K562 (cell line): ENCODE data around the gene STMN3. TPM values are rescaled to one million over a fixed set of nuclear protein-coding genes. Genes with fewer than 3 reads are reported as not detected.
A peak's percentile ranks its signal among the peaks of the same experiment; 100 is the strongest.

Experiments used
- ATAC-seq: fragments of 200-7000 bp; cut with Tn5 transposase; 3 replicates; pipeline ENCODE4 v1.9.1; 2020; ENCODE audit warnings: moderate library complexity
- BruUV-seq: library from RNA; stranded (reverse); fragments of 400-500 nt; replicated peaks from 2 replicates; lab custom pipeline; 2021; lab: Mats Ljungman, UMichigan
- CTCF ChIA-PET: fragments of 300-600 bp; formaldehyde crosslinking; extraction: SDS; loops from one replicate; lab custom pipeline; 2021; ENCODE audit warnings: low intra/inter-chr PET ratio; lab: Yijun Ruan, JAX
- POLR2A ChIA-PET: fragments of 300-600, 350-650 bp; sonication (Branson Sonifier 250); formaldehyde crosslinking; extraction: SDS; loops from one replicate; lab custom pipeline; 2021; ENCODE audit warnings: antibody characterized with exemption, inconsistent platforms; lab: Yijun Ruan, JAX
- DNase-seq, 4 experiments: peaks; one replicate each; pipeline versions ENCODE4 v3.0.0 to v3.0.0-alpha.2; 2011 to 2018; ENCODE audit warnings: low spot score in 3 of 4, mixed read lengths in 3 of 4; ENCODE audit errors: extremely low read depth in 1 of 4
- FAIRE-seq: peaks from 2 replicates; lab custom pipeline; 2011; peaks lifted over from hg19 to GRCh38; lab: Jason Lieb, UNC
- H2AFZ ChIP-seq: 2 replicates; pipeline ENCODE4 v1.6.0; 2011; ENCODE audit warnings: low read depth, low read length, control low read depth, inconsistent platforms
- H3K27ac ChIP-seq: fragments of 200-600 bp; 3 replicates; pipeline ENCODE4 v1.8.0; 2011; ENCODE audit warnings: low read depth, mild to moderate bottlenecking, control low read depth, inconsistent platforms, low read length, moderate library complexity, mixed read lengths; ENCODE audit errors: extremely low read depth
- H3K27me3 ChIP-seq, 2 experiments: fragments of 300-600 bp in 1 of 2; 2 replicates in 1 of 2; 3 replicates in 1 of 2; pipeline versions ENCODE4 v1.6.0 to v1.8.0; 2011; ENCODE audit warnings: inconsistent platforms in 2 of 2, low read length in 2 of 2, mild to moderate bottlenecking in 1 of 2, mixed read lengths in 1 of 2, moderate library complexity in 1 of 2; ENCODE audit not compliant: control insufficient read depth in 2 of 2, insufficient read depth in 2 of 2
- H3K36me3 ChIP-seq: fragments of 300-600 bp; 3 replicates; pipeline ENCODE4 v1.8.0; 2011; ENCODE audit warnings: mild to moderate bottlenecking, low read length, inconsistent platforms; ENCODE audit not compliant: control insufficient read depth, insufficient read depth
- H3K4me1 ChIP-seq, 2 experiments: fragments of 200-600 bp in 1 of 2; replicated peaks in 1 of 2; 2 replicates in 1 of 2; 3 replicates in 1 of 2; pipeline versions ENCODE4 v1.5.1 to v1.8.0; 2011; ENCODE audit warnings: inconsistent platforms in 2 of 2, low read length in 2 of 2, mild to moderate bottlenecking in 1 of 2, mixed read lengths in 1 of 2, moderate library complexity in 1 of 2; ENCODE audit not compliant: control insufficient read depth in 2 of 2, insufficient read depth in 2 of 2
- H3K4me2 ChIP-seq: 2 replicates; pipeline ENCODE4 v1.6.1; 2011; ENCODE audit warnings: low read length, control low read depth, inconsistent platforms, mixed read lengths; ENCODE audit not compliant: insufficient read depth
- H3K4me3 ChIP-seq: fragments of 200-600 bp; sonication (generic), shearing (Covaris generic); 2 replicates; pipeline ENCODE4 v1.5.1; 2016; ENCODE audit warnings: control low read depth, inconsistent platforms
- H3K79me2 ChIP-seq: fragments of 200-600 bp; 3 replicates; pipeline ENCODE4 v1.8.0; 2011; ENCODE audit warnings: low read length, inconsistent platforms; ENCODE audit not compliant: control insufficient read depth, insufficient read depth
- H3K9ac ChIP-seq, 2 experiments: 2 replicates each; pipeline versions ENCODE4 v1.6.0 to v1.6.1; 2011; ENCODE audit warnings: low read depth in 2 of 2, low read length in 2 of 2, control low read depth in 1 of 2, inconsistent platforms in 1 of 2, mild to moderate bottlenecking in 1 of 2, mixed read lengths in 1 of 2; ENCODE audit not compliant: insufficient read depth in 1 of 2
- H3K9me1 ChIP-seq: one replicate; pipeline ENCODE4 v1.6.0; 2011; ENCODE audit warnings: inconsistent platforms, mild to moderate bottlenecking, low read length, moderate library complexity; ENCODE audit not compliant: control insufficient read depth, insufficient read depth
- H3K9me3 ChIP-seq: replicated peaks from 2 replicates; pipeline ENCODE4 v1.5.1; 2011; ENCODE audit warnings: low read depth, low read length, inconsistent platforms; ENCODE audit not compliant: control insufficient read depth, insufficient read depth
- H4K20me1 ChIP-seq: replicated peaks from 2 replicates; pipeline ENCODE4 v1.6.1; 2011; ENCODE audit warnings: low read length, inconsistent platforms, mixed read lengths; ENCODE audit not compliant: control insufficient read depth, insufficient read depth
- BRCA1 ChIP-seq, 2 experiments: fragments of 450-650 bp in 1 of 2; sonication (generic) in 1 of 2; formaldehyde crosslinking in 1 of 2; IDR thresholded peaks; 2 replicates each; pipeline versions ENCODE4 v1.5.0 to v1.6.1; 2017 to 2020; ENCODE audit warnings: mild to moderate bottlenecking in 1 of 2, missing genetic modification reagents in 1 of 2
- MTA2 ChIP-seq: fragments of 450-650 bp; IDR thresholded peaks from 2 replicates; pipeline ENCODE4 v1.6.1; 2016; ENCODE audit warnings: low read depth
- NR4A1 ChIP-seq, 2 experiments: fragments of 250-450 bp in 1 of 2; fragments of 450-650 bp in 1 of 2; sonication (Bioruptor Pico) in 1 of 2; IDR thresholded peaks; 2 replicates each; pipeline versions ENCODE4 v1.4.0 to v1.6.1; 2016 to 2020; ENCODE audit warnings: mild to moderate bottlenecking in 2 of 2, missing compliant biosample characterization in 1 of 2, missing genetic modification characterization in 1 of 2, moderate library complexity in 1 of 2
- PHF8 ChIP-seq: fragments of 200-600 bp; sonication (generic); IDR thresholded peaks from 2 replicates; pipeline ENCODE4 v1.6.1; 2012; ENCODE audit warnings: mixed run types, mild to moderate bottlenecking, inconsistent platforms, low read length, moderate library complexity, borderline replicate concordance
- POLR2A ChIP-seq: fragments of 450-650 bp; conservative IDR thresholded peaks from 2 replicates; pipeline ENCODE4 v1.6.1; 2016
- POLR2G ChIP-seq: fragments of 200-400 bp; formaldehyde crosslinking; IDR thresholded peaks from 2 replicates; pipeline ENCODE4 v1.6.1; 2017; ENCODE audit warnings: low read depth, mild to moderate bottlenecking, antibody characterized with exemption, low read length, moderate library complexity
- PPARD ChIP-seq: fragments of 250-450 bp; sonication (Bioruptor Pico); IDR thresholded peaks from 2 replicates; pipeline ENCODE4 v1.8.0; 2022; ENCODE audit warnings: inconsistent platforms, mild to moderate bottlenecking, moderate library complexity
- PTBP1 ChIP-seq: fragments of 200-400 bp; formaldehyde crosslinking; IDR thresholded peaks from 2 replicates; pipeline ENCODE4 v1.6.1; 2017; ENCODE audit warnings: low read depth, low read length
- RBFOX2 ChIP-seq: fragments of 200-400 bp; formaldehyde crosslinking; IDR thresholded peaks from 2 replicates; pipeline ENCODE4 v1.6.1; 2017; ENCODE audit warnings: low read depth, mild to moderate bottlenecking, low read length, moderate library complexity
- RFX5 ChIP-seq: IDR thresholded peaks from 2 replicates; pipeline ENCODE4 v1.6.1; 2011; ENCODE audit warnings: low read depth, mild to moderate bottlenecking, improper control_type of control experiment, low read length
- WGBS: fragments of 100-300 bp; shearing (Covaris generic); methylation state at CpG from one replicate; pipeline ENCODE4 v1.1.6; 2016; ENCODE audit warnings: low coverage, mixed read lengths; ENCODE audit not compliant: insufficient coverage; ENCODE audit errors: missing lambda C conversion rate; 5-methylcytosine and 5-hydroxymethylcytosine counted together
- in situ Hi-C: fragments of 300-500 bp; cut with MboI; formaldehyde crosslinking; loops from 4 replicates; pipeline ENCODE4 v1.15.0; 2018; ENCODE audit warnings: inconsistent platforms, mixed read lengths
- intact Hi-C: fragments of 100-400 bp; cut with micrococcal nuclease; formaldehyde crosslinking; loops from 2 replicates; pipeline ENCODE4 v1.14.2; 2022
- polyA plus RNA-seq, 8 experiments: library from polyadenylated mRNA; depleted of rRNA in 4 of 8; stranded (reverse) in 5 of 8; unstranded in 3 of 8; fragments of >200 nt; fragmentation: Nextera tagmentation in 2 of 8; fragmentation: Illumina TruSeq in 1 of 8; extraction: Ambion mirVana in 2 of 8; extraction: Trizol in 1 of 8; gene quantifications; 2 replicates each; pipeline versions ENCODE4 v1.2.1 to v1.2.3, GENCODE V29; 2011 to 2014; ENCODE audit warnings: inconsistent platforms in 1 of 8, missing spikeins in 1 of 8
- total RNA-seq, 7 experiments: library from RNA; depleted of rRNA in 6 of 7; stranded (reverse); fragments of >200 nt in 6 of 7; fragmentation: Illumina TruSeq in 2 of 7; extraction: Trizol in 2 of 7; gene quantifications; 2 replicates each; pipeline versions ENCODE4 v1.2.1 to v1.2.3, GENCODE V29; 2011 to 2021; ENCODE audit warnings: low replicate concordance in 1 of 7
- TF ChIP-seq, protein P1 (sequence below): fragments of 450-650 bp; IDR thresholded peaks from 2 replicates; pipeline ENCODE4 v1.7.0; 2016; ENCODE audit warnings: borderline replicate concordance
- TF ChIP-seq, protein P2 (sequence below): fragments of 150-350 bp; IDR thresholded peaks from 2 replicates; pipeline ENCODE4 v1.6.1; 2014; ENCODE audit warnings: low read depth, mild to moderate bottlenecking, low read length, borderline replicate concordance
- TF ChIP-seq, protein P3 (sequence below): fragments of 250-450 bp; sonication (Bioruptor Pico); IDR thresholded peaks from 2 replicates; pipeline ENCODE4 v1.5.0; 2021; ENCODE audit warnings: mild to moderate bottlenecking, borderline replicate concordance

The STMN3 gene
- total and polyA plus RNA-seq, 9 of the 15 experiments (the other 6 are each of a cell fraction or from before 2014, with no cell fraction given), result 0.70 to 65.6 (median 29.4) TPM

DNA sequence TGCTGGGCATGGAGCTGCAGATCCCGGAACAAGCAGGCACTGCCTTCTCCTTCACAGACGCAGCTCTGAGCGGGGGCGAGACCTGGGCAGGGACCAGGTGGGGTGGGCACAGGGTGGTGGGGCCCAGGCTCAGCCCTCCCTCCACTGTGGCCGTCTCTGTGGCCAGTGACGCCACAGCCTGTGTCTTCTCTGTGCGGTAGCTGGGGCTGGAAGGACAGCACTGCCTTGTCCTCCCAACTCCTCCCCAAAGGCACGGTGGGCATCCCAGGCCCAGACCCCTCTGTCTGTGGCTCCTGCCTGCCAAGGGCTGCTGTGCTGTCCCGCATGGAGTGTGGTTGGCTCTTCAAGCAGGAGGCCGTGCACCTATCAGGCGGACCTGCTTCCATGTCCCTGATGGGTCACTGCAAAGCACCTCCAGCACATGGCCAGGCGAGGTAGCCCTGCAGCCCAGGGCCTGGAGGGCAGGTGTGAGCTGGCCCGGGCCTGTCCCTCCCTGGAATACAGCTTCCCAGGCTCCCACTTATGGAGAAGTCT lies 28.5 kb upstream of the STMN3 start:
- Histone ChIP-seq H3K4me3 (no peak overlapping the region), H3K79me2 (no peaks in the 10 kb centered on the region), H4K20me1 (no peaks in the 10 kb centered on the region), H3K36me3 (peaks cover 64% of the 10 kb centered on the region; the same call in 2 of the 3 replicates), H3K9ac (peak overlapping the region in 1 of 2 experiments; percentile 53; a peak in 1 of 4 replicates), H3K4me2 (no peak overlapping the region), H3K4me1 (peaks cover 4 to 47% of the 10 kb centered on the region in 2 experiments), H3K9me3 (no peaks in the 10 kb centered on the region), H3K9me1 (no peaks in the 10 kb centered on the region), H2AFZ (no peak overlapping the region), H3K27me3 (no peaks in the 10 kb centered on the region), H3K27ac (no peak overlapping the region)
- in situ Hi-C loops (no loop called here), intact Hi-C loops (no loop called here)
- no TSS peak for BruUV-seq
- POLR2A ChIA-PET, result interaction anchor here (0.7 to 2.1 kb wide), 4 partner anchors 10 to 54 kb away, joined by 3 to 7 read pairs (median 5); partner anchors contain the start of gene RTEL1
- FAIRE-seq (no peak), DNase-seq (no peak), ATAC-seq (no peak)
- CTCF ChIA-PET, result no interaction called here
- 86% methylated on average over 9 of the region's 13 CpGs for WGBS
- TF ChIP-seq POLR2G (peak; percentile 58; the same call in 1 of the 2 replicates), PTBP1 (no peak), MTA2 (no peak), PHF8 (no peak), RFX5 (no peak), BRCA1 (IDR thresholded peaks at IDR 0.05) (no peak), BRCA1 (CRISPR knock-in tag; IDR thresholded peaks at IDR 0.05) (no peak), RBFOX2 (peak; percentile 32; the same call in 1 of the 2 replicates), POLR2A (peak; percentile 40; the same call in 1 of the 2 replicates), PPARD (no peak), NR4A1 (CRISPR knock-in tag; IDR thresholded peaks at IDR 0.05) (no peak), NR4A1 (tag; IDR thresholded peaks at IDR 0.05) (no peak)
- TF ChIP-seq, protein P1, sequence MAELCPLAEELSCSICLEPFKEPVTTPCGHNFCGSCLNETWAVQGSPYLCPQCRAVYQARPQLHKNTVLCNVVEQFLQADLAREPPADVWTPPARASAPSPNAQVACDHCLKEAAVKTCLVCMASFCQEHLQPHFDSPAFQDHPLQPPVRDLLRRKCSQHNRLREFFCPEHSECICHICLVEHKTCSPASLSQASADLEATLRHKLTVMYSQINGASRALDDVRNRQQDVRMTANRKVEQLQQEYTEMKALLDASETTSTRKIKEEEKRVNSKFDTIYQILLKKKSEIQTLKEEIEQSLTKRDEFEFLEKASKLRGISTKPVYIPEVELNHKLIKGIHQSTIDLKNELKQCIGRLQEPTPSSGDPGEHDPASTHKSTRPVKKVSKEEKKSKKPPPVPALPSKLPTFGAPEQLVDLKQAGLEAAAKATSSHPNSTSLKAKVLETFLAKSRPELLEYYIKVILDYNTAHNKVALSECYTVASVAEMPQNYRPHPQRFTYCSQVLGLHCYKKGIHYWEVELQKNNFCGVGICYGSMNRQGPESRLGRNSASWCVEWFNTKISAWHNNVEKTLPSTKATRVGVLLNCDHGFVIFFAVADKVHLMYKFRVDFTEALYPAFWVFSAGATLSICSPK, result no peak
- TF ChIP-seq, protein P2, sequence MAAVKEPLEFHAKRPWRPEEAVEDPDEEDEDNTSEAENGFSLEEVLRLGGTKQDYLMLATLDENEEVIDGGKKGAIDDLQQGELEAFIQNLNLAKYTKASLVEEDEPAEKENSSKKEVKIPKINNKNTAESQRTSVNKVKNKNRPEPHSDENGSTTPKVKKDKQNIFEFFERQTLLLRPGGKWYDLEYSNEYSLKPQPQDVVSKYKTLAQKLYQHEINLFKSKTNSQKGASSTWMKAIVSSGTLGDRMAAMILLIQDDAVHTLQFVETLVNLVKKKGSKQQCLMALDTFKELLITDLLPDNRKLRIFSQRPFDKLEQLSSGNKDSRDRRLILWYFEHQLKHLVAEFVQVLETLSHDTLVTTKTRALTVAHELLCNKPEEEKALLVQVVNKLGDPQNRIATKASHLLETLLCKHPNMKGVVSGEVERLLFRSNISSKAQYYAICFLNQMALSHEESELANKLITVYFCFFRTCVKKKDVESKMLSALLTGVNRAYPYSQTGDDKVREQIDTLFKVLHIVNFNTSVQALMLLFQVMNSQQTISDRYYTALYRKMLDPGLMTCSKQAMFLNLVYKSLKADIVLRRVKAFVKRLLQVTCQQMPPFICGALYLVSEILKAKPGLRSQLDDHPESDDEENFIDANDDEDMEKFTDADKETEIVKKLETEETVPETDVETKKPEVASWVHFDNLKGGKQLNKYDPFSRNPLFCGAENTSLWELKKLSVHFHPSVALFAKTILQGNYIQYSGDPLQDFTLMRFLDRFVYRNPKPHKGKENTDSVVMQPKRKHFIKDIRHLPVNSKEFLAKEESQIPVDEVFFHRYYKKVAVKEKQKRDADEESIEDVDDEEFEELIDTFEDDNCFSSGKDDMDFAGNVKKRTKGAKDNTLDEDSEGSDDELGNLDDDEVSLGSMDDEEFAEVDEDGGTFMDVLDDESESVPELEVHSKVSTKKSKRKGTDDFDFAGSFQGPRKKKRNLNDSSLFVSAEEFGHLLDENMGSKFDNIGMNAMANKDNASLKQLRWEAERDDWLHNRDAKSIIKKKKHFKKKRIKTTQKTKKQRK, result no peak
- TF ChIP-seq, protein P3, sequence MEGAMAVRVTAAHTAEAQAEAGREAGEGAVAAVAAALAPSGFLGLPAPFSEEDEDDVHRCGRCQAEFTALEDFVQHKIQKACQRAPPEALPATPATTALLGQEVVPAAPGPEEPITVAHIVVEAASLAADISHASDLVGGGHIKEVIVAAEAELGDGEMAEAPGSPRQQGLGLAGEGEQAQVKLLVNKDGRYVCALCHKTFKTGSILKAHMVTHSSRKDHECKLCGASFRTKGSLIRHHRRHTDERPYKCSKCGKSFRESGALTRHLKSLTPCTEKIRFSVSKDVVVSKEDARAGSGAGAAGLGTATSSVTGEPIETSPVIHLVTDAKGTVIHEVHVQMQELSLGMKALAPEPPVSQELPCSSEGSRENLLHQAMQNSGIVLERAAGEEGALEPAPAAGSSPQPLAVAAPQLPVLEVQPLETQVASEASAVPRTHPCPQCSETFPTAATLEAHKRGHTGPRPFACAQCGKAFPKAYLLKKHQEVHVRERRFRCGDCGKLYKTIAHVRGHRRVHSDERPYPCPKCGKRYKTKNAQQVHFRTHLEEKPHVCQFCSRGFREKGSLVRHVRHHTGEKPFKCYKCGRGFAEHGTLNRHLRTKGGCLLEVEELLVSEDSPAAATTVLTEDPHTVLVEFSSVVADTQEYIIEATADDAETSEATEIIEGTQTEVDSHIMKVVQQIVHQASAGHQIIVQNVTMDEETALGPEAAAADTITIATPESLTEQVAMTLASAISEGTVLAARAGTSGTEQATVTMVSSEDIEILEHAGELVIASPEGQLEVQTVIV, result no peak
